ENCODE data around the gene RAB36.

The RAB36 gene

DNA sequence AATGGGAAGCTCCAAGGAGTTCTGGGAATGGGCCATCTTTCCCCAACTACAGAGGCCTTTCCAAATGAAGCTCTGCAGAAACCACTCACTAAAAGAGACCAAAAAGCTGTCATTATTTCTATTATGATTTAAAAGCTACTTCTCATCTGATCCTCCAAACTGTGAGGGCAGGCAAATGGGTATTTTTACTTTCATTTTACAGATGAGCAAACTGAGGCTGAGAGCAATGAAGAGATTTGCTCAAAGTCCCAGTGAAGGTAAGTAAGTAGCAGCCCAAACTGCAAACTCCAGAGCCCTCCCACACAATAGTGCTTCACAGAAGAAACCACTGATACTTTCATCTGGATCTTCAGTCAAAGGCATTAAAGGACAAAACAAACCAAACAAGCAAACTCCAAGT lies 4.9 kb upstream of the RAB36 start:
- DNase-seq: no peak

DNA sequence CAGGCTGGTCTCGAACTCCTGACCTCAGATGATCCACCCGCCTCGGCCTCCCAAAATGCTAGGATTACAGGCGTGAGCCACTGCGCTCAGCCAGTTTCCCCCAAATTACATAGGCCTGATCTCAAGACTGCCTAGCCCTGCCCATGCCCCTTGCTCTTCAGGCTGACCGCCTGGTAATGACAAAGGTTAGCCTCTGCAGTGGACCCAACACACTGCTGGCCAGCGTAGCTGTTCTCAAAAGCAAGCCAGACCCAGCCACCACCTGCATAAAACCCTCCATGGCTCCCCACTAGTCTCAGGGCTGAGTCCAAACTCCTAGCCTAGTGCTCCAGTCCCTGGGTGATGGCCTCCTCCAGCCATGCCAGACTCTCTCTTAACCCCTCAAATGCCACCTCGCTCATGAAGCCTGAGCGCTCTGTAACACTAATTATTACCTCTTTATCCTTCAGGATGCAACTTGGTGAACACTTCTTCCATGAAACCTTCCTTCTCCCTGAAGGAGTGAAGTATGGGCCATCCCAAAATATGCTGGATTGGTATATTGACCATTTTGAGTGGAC lies 2.7 kb upstream of the RAB36 start:
- DNase-seq: no peak

DNA sequence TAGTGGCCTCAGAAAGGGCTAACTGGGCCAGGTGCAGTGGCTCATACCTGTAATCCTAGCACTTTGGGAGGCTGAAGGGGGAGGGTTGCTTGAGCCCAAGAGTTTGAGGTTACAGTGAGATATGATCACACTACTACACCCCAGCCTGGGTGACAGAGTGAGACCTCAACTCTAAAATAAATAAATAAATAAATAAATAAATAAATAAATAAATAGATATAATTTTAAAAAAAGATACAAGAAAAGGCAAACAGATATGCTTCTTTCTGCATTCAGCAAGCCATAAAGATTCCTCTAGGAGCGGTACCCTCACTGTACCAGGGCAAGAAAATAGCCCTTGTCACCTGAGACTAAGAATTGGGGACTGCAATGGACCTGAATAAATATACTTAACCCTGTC lies 2.2 kb upstream of the RAB36 start:
- no peak for DNase-seq

DNA sequence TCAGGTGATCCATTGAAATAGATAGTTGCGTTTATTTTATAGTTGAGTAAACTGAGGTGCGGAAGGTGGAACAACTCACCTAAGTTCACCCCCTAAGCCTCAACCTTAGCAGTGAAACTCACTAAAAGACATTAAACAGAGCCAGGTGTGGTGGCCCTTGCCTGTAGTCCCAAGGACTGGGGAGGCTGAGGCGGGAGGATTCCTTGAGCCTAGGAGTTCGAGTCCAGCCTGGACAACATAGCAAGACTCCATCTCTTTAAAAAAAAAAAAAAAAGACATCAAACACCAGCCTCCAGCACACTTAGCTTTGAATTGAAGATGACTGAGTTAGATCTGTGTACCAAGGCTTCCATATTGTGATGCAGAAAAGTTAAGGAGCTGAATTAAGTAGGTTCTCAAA lies 845 bp upstream of the RAB36 start:
- no peak for DNase-seq

DNA sequence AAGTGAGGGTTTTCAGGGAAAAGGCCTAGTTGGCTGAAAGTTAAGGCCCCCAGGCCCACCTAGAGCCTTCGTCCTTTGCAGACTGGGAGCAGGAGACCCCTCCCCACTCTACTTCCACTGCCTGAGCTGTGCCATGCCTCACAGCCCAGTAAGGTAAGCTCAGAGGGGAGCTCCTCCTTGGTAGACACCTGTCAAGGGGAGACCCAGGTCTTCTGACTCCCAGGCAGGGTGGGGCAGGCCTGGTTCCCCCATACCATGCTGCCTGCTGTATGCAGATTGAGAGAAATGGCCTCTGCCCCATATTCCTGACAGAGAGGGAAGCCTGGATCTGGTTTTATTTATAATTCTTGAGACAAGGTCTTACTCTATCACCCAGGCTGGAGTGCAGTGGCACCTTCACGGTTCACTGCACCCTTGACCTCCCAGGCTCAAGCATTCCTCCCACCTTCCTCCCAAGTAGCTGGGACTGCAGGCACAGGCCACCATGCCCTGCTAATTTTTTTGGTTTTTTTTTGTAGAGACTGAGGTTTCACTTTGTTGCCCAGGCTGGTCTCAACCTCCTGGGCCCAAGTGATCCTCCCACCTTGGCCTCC lies 697 bp downstream of the RAB36 start:
- no peak for DNase-seq

DNA sequence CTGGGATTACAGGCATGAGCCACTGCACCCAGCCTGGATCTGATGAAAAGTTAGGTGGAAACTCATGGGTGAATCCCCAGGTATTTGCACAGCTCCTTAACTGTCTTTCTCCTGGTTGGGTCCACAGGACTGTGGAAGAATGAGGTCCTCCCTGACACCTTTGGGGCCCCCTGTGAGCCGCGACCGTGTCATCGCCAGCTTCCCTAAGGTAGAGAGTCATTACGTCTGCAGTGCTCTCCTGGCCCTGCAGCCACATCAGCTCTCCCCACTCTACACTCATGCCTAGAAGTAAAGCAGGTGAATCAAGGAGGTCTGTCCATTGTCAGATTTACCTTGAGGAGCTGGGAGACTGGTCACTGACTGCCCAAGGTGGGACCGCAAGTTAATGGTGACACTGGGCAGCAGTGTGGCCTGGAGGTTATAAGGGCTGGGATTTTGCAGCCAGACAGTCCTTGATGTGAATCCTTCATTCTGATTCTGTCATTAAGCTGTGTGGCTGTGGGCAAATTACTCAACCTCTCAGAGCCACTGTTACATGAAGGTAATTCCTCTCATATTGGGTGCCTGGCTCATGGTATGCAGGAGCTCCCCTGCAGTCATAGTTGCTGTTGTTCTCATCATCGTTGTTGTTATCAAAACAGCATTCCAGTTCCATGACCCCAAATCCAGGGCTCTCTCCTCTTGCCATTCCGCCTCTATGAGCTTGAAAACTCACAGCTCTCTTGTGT lies 1.4 kb downstream of the RAB36 start:
- no peak for DNase-seq

DNA sequence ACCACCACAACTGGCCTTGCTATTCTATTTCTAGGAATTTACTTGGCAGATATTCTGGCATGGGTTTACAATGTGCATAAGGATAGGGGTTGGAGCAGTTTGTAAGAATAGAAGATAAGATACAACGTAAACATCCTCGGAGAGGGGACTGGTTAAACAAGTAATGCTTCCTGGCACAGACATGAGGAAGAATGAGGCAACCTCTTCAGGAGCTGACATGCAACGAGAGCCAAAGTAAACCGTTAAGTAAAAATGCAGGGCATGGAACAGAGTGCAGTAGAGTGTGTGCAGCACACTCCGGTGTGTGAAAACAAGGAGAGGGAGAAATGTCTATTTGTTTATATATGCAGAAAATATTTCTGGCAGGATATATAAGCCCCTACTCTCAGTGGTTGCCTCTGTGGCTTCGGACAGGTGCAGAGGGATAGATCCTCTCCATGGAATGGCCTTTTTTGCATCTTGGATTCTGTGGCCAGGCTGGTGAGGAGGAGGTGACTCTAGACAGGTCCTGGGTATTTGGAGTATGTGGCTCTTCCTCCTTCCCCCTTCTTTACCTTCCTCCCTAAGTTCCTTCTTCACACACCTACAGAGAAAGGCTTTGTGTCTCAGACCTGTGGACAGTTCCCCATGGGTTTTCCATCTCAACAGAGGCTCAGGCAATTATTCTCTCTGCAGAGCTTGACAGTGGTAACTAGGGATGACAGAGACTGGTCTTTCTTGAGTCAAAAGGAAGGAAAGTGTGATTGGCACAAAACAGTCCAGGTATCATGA lies 2.5 kb downstream of the RAB36 start:
- no peak for DNase-seq

DNA sequence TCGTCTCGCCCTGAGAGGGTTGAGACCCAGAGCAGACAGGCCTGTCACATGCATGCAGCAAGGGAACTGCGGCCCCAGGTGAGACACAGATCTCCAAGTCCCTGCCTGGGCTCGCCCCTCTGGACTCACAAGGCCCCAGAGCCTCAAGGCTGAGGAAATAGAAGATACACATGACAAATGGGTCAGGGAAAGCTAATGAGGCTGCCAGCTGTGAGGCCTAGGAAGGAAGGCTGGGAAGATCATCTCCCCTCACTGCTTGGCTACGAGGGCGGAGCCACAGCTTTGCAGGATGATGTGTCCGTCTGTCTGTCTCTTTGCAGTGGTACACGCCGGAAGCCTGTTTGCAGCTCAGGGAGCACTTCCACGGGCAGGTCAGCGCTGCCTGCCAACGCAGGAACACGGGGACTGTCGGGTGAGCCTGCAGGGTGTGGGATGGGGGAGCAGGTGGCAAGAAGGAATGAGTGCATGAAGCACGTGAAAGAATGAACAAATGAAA lies 4.5 kb downstream of the RAB36 start:
- no peak for DNase-seq

DNA sequence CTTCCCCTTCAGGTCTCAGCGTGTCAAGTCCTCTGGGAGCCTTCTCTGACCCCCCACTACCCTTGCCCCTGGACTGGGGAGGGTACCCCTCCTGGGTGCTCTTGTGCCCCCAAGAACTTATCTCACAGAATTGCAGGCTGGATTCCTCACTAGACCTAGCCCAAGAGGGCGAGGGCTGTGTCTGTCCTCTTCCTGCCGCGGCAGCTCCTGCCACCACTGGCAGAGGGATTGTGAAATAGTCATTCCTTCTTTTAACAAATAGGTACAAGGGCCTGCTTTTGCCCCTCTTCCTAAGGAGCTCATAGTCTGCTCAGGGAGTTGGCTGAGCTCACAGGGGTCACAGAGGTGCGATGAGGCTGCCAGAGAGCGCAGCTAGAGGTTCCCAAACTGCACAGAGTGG lies 5.5 kb downstream of the RAB36 start:
- DNase-seq: no peak

DNA sequence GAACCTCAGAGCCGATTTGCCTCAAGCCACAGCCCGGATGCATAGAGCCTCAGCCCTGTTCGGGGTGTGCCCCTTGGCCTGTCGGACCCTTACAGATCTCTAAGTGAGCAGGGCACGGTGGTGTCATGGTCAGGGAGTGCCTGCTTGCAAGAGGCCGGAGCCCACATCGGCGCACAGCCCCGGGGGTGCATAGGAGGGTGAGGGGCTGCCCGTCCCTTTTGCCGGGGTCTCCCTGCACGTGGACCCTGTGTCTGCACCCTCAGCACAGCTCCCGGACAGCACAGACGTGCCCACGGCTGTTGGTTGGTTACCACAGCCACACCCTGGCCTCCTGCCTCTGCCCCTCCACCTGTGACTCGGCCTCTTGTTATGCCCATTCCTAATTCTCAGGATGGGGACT lies 6.5 kb downstream of the RAB36 start:
- DNase-seq: no peak

DNA sequence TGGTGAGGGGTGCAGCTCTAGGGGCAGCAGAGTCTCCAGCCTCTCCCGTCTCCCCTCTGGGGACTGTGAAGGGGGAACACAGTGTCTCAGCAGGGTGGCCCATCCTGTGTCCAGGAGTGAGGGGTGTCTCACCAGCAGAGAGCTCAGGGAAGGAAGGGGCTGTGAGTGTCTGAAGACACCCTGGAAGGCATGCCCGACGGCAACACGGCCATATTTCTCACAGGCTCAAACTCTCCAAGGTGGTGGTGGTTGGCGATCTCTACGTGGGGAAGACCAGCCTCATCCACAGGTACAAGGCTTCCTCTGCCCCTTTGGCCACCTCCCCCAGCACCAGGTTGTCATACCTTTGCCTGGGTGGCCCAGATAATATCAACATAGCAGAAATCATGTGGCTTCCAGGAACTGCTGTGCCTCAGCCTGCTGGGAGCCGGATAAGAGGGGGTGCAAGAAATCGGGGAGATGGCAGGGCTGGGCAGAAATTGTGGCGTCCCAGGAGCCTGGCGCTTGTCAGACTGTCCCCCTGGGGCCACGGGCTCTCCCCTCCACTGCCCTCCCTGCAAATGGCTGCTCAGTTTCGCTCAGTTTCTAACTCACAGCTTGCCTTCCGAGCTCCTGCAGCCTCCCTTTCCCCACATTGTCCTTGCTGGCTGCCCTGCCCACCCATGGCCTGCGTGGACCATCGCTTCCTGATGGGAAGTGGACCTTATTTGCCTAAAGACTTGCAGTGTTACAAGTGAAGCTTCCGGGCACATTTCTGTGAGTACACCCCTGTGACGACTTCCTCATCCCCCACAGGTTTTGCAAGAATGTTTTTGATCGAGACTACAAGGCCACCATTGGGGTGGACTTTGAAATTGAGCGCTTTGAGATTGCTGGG lies 7.2 kb downstream of the RAB36 start:
- no peak for DNase-seq

DNA sequence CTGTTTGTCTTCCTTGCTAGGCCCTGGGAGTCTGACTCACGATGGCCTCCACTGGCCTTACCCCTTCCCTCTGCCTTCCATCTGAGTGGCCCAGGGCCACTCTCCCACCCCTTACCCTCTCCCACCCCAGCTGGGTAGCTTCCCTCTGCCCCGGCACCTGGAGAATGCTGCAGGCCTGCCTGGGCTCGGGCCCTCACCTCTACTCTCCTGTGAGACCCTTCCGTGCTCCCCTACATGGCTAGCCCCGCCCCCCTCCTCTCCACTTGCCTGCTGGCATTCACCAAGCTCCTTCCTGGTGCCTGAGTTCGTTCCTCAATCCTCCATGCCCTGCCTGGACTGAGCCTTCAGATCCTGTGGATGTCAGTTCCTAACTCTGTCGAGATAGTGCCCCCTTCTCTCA lies 8.7 kb downstream of the RAB36 start:
- no peak for DNase-seq

DNA sequence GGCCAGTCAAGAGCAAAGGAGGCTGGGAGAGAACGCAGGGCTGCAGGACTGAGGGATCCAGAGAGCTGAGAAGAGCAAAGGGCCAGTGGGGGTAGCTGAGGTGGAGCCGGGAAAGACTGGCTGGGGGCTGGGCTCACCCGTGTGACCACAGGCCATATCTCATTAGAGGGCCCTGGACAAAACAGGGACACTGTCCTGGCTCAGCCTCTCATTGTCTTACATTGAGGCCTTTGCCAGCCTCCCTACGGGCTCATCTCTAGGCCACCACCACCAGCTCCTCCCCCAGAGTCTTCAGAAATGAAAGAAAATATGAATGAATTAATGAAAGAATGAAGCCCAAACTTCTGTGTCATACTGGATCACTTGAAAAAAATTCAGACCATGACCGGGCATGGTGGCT lies 9.2 kb downstream of the RAB36 start:
- DNase-seq: no peak

DNA sequence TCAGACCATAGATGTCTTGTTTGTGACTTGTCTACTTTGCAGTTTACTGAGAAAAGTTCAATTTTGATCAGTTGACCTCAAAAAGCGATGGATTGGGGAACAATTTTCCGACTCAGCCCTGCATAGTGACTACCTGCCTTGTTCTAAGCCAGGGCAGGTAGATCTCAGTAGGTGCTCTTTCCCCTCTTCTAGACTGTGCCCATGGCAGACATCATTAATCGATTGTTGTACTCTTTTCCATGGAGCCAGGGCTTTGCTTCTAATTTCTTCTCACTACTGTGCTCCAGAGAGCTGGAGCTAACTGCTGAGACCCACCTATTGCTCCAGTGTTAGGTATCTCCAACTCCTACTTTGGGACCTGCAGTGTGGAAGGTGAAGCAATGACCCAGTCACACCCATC lies 9.9 kb downstream of the RAB36 start:
- DNase-seq: no peak

DNA sequence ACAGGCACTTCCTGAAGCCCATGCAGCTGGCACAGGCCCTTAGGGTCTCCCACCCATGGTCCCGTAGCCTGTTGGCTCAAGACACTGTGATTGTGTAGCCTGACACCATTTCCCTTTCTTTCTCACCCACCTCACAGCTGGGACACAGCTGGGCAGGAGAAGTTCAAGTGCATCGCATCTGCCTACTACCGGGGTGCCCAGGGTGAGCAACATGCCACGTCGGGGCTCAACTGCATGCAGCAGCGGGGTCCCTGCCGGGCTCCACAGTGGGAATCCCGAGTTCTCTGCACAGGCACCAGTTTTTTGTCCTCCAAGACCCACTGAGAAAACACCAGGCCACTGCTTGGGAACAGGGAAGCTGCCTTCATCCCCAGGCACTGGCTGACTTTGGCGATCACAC lies 10.6 kb downstream of the RAB36 start:
- no peak for DNase-seq

DNA sequence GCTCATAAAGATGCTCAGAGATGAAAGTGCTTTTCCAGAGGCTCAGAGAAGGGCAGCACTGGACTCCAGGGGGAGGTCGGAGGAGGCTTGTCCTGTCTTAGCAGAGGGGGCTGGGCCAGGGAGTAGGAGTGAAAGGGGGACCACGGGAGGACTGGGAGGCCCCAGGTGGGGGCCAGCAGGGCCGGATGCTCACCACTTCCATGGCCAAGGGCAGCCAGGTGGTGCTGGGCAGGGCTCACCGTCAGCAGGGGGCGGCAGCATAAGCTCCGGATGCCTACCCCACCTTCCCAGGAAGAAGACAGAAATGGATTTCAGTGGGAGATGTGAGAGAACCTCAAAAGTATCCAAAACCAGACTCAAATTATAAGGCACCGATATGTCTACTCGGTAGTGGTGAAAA lies 11.0 kb downstream of the RAB36 start:
- no peak for DNase-seq

DNA sequence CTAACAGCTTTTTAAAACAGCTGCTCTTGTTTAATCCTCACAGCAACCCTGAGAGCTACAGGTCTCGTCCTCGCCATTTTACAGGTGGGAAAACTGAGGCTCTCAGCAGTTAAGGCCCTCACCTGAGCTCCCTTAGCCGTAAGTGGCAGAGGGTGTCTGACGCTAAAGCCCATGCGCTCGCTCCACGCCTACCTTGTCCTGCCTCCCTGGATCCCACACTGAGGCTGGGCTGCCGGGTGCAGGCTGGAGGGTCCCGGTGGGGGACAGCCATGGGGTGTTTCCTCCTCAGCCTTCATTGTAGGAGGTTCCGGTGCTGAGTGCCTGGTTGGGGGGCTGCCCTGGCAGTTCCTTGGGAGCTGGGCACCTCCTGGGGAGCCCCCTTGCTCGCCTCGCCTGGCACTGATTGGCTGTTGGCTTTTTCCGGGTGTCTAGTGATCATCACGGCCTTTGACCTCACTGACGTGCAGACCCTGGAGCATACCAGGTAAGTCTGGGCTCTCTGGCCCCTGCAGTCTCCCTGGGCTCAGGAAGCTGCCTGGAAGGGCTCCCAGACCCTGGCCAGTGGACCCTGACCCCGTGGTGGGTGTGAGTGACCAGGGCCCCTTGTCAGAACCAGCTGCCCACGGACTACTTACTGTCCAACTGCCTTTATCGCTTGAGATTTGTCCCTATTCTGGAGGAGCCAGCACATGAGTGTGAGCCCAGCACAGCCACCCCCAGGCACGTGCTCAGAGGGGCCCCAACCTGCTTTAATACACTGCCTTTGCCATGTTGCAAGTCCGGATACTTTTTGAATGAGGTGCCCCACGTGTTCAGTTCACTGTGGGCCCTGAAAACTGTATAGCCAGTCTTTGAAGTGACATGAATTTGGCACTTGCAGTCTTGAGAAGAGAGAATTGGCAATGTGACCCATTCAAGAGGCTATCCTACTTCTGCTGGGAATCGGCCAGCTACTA lies 12.6 kb downstream of the RAB36 start:
- no peak for DNase-seq

DNA sequence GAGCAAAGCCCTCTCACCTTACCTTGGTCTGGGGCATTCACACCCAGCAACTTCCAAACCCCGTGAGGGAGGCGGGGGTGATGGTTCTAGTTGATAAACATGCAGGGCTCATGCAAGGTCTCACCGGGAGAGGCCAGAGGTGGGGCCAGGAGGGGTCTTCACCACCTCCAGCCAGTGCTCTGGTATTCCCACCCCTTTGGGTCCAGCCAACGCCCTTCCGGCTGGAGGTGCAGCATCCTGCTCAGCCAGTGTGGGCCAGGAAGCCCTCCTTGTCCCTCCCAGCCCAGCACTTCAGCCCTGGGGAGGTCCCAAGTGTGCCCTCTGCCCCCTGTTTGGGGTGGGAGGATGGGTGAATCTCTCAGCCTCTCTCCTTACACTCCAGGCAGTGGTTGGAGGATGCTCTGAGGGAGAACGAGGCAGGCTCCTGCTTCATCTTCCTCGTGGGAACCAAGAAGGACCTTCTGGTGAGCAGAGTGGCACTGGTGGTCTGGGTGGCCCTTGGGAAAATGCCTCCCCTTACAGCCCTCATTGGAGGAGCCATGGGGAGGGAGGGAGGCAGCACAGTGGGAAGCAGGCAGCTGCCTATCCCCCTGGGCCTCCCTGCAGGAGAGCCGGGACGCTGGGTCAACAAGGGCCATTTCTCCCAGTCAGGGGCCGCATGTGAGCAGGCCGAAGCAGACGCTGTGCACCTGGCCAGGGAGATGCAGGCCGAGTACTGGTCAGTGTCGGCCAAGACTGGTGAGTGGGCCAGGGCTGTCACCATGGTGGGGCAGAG lies 13.4 kb downstream of the RAB36 start:
- no peak for DNase-seq

DNA sequence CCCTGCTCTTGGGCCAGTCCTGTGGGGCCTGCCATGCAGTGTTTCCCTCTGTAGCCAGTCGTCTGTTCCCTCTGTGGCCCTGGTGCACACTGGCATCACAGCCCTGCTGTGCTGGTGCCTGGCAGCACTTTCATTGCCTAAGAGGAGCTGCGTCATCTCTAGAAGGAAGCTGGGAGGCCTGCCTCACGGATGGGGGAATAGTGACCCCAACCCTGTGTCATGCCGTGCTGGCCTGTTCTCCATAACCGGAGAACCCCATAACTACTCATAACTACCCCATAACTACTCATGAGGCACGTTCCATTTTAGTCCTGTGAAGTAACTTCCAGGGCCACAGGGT lies 14.0 kb downstream of the RAB36 start:
- DNase-seq: no peak

DNA sequence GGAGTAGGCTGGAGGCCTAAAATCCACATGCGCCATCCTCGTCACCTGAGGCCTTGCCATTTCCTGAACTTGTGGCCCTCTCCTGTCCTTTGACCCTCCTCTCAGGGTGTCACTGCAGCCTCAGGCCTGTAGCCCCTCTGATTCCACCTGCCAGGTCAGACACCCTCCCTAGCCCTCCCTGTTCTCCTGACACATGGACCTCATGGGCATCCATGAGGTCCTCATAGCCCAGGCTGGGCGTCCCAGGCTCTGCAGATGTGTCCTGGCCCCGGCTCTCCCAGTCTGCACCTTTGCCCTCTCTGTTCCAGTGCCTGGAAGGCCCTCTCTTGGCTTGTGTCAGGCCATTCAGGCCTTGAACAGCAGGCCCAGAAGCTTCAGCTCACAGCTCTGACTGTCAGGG lies 15.8 kb downstream of the RAB36 start:
- DNase-seq: no peak

DNA sequence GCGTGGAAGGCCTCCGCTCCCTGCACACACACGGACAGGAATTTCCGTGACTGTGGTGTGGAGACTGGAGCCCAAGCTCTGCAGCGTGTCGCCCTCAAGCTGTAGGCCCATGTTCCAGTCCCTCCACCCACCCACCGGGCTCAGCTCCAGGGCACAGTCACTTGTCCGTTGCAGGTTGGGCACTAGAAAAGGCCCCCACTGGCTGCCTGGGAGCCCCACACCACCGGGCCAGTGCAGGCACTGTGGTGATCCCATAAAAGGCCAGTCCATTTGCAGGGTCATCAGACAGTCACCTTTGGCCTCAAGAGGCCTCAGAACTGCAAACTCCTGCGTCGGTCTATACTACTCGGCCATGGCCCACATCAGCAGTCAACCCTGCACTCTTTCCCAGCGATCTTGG lies 16.3 kb downstream of the RAB36 start:
- no peak for DNase-seq

Data from NCI-H446 treated with DMSO at 0.1 percent for 48 hours (cell line).